ENCODE results near the gene SERP2. TPM values are rescaled to one million over a fixed set of nuclear protein-coding genes. Genes with fewer than 3 reads are reported as not detected.
A peak's percentile ranks its signal among the peaks of the same experiment; 100 is the strongest.

SERP2 gene
- total RNA-seq, 1 experiment from 2014 or later, result not detected

- no peaks in the 10 kb centered on the region for H3K27me3 ChIP-seq (ENCODE audit: insufficient read depth, low read length)
- H3K4me2 ChIP-seq (ENCODE audit: low read length), result no peak overlapping the region
- no peak for TF ChIP-seq EGR1 (IDR thresholded peaks at IDR 0.05; ENCODE audit: low read depth)
- TF ChIP-seq ATF3 (IDR thresholded peaks at IDR 0.05), result no peak
- no peaks in the 10 kb centered on the region for H4K20me1 ChIP-seq (ENCODE audit: insufficient read depth)
- ChIA-PET RAD21 (ENCODE audit: low non-redundant PET in 1 of 2, low total read pairs in 2 of 2, uncharacterized antibody in 2 of 2, unreplicated experiment in 2 of 2) (no interaction called here), CTCF (no interaction called here), POLR2A (no interaction called here)
- no peaks in the 10 kb centered on the region for H3K9me2 ChIP-seq (ENCODE audit: insufficient read depth)
- no peak overlapping the region for H3K27ac ChIP-seq (ENCODE audit: low read depth, low read length)
- BruUV-seq (replicated peaks), result no TSS peak
- H3K4me1 ChIP-seq (ENCODE audit: control insufficient read depth in 1 of 2, insufficient read depth in 2 of 2, low read length in 2 of 2), result peaks cover 0 to 11% of the 10 kb centered on the region in 2 experiments; a peak in 1 of 4 replicates
- no peak for ATAC-seq
- intact Hi-C loops (cut with micrococcal nuclease), result no loop called here
- H3K79me2 ChIP-seq (ENCODE audit: insufficient read depth, low read length), result no peaks in the 10 kb centered on the region
- H3K9ac ChIP-seq (ENCODE audit: low read length), result no peak overlapping the region
- no peak overlapping the region for H3K4me3 ChIP-seq (replicated peaks in 1 of 2; ENCODE audit: low read depth in 1 of 2, low read length in 2 of 2)
- DNase-seq (ENCODE audit: low read depth, low spot score), result no peak
- peak overlapping the region; percentile 29 for H2AFZ ChIP-seq (ENCODE audit: low read depth, low read length, poor library complexity, severe bottlenecking)
- no peaks in the 10 kb centered on the region for H3K9me3 ChIP-seq (ENCODE audit: control insufficient read depth in 1 of 2, insufficient read depth in 1 of 2, low read depth in 1 of 2, low read length in 2 of 2)
- H3K36me3 ChIP-seq (ENCODE audit: control insufficient read depth in 1 of 2, insufficient read depth in 2 of 2, low read length in 2 of 2), result no peaks in the 10 kb centered on the region
These were observed 4.7 kb downstream of the SERP2 start for GRCh38 chr13:44378277-44378676.

GRCh38 chr13:44379885-44380284 is 6.3 kb downstream of the SERP2 start:
- Histone ChIP-seq H3K4me3 (replicated peaks in 1 of 2; ENCODE audit: low read depth in 1 of 2, low read length in 2 of 2) (no peak overlapping the region), H3K27me3 (ENCODE audit: insufficient read depth, low read length) (no peaks in the 10 kb centered on the region), H3K27ac (ENCODE audit: low read depth, low read length) (no peak overlapping the region), H3K9me3 (ENCODE audit: control insufficient read depth in 1 of 2, insufficient read depth in 1 of 2, low read depth in 1 of 2, low read length in 2 of 2) (no peaks in the 10 kb centered on the region), H3K79me2 (ENCODE audit: insufficient read depth, low read length) (no peaks in the 10 kb centered on the region), H2AFZ (ENCODE audit: low read depth, low read length, poor library complexity, severe bottlenecking) (no peak overlapping the region), H4K20me1 (ENCODE audit: insufficient read depth) (no peaks in the 10 kb centered on the region), H3K4me2 (ENCODE audit: low read length) (peak overlapping the region; percentile 7; the same call in 1 of the 2 replicates), H3K9ac (ENCODE audit: low read length) (no peak overlapping the region), H3K9me2 (ENCODE audit: insufficient read depth) (no peaks in the 10 kb centered on the region), H3K4me1 (ENCODE audit: control insufficient read depth in 1 of 2, insufficient read depth in 2 of 2, low read length in 2 of 2) (peaks cover 0 to 11% of the 10 kb centered on the region in 2 experiments; a peak in 1 of 4 replicates), H3K36me3 (ENCODE audit: control insufficient read depth in 1 of 2, insufficient read depth in 2 of 2, low read length in 2 of 2) (no peaks in the 10 kb centered on the region)
- TF ChIP-seq CTCF (IDR thresholded peaks at IDR 0.05 in 2 of 3, conservative IDR thresholded peaks at IDR 0.05 in 1 of 3; ENCODE audit: borderline replicate concordance in 1 of 3, insufficient read depth in 1 of 3, low read depth in 2 of 3, low read length in 2 of 3), result no peak
- TF ChIP-seq YY1 (IDR thresholded peaks at IDR 0.05; ENCODE audit: extremely low read depth, insufficient replicate concordance, low read depth, low read length), result no peak
- TF ChIP-seq POLR2AphosphoS5 (IDR thresholded peaks at IDR 0.05; ENCODE audit: low read depth, low read length), result no peak
- TF ChIP-seq ELF1 (IDR thresholded peaks at IDR 0.05; ENCODE audit: borderline replicate concordance, low read depth), result no peak
- no peak for TF ChIP-seq EZH2 (IDR thresholded peaks at IDR 0.05)
- no peak for TF ChIP-seq CEBPB (IDR thresholded peaks at IDR 0.05; ENCODE audit: low read depth)
- no peak for TF ChIP-seq TCF7L2 (IDR thresholded peaks at IDR 0.05; ENCODE audit: borderline replicate concordance, extremely low read depth, insufficient read depth, insufficient read length)
- TF ChIP-seq POLR2A (IDR thresholded peaks at IDR 0.05; ENCODE audit: borderline replicate concordance, extremely low read depth, insufficient read depth, insufficient read length), result no peak
- TF ChIP-seq ZFX (IDR thresholded peaks at IDR 0.05), result no peak
- TF ChIP-seq FOSL1 (IDR thresholded peaks at IDR 0.05; ENCODE audit: low read depth), result no peak
- no peak for TF ChIP-seq SRF (IDR thresholded peaks at IDR 0.05; ENCODE audit: low read depth)
- no peak for TF ChIP-seq EGR1 (IDR thresholded peaks at IDR 0.05; ENCODE audit: low read depth)
- no peak for TF ChIP-seq SP1 (IDR thresholded peaks at IDR 0.05; ENCODE audit: low read depth)
- no peak for TF ChIP-seq JUND (IDR thresholded peaks at IDR 0.05)
- no peak for TF ChIP-seq EZH2phosphoT487 (IDR thresholded peaks at IDR 0.05; ENCODE audit: borderline replicate concordance)
- TF ChIP-seq ATF3 (IDR thresholded peaks at IDR 0.05), result no peak
- intact Hi-C loops (cut with micrococcal nuclease), result no loop called here
- POLR2A ChIA-PET, result no interaction called here
- no TSS peak for BruUV-seq (replicated peaks)
- DNase-seq (ENCODE audit: low read depth, low spot score) (no peak), ATAC-seq (no peak)
- CTCF ChIA-PET, result no interaction called here
- RAD21 ChIA-PET (ENCODE audit: low non-redundant PET in 1 of 2, low total read pairs in 2 of 2, uncharacterized antibody in 2 of 2, unreplicated experiment in 2 of 2), result no interaction called here

Measured in HCT116 (cell line).